Effector CD8-positive, alpha-beta T cell (primary cell): Measurements from ENCODE around the gene CRABP2.

ENCODE experiments used
- DNase-seq: peaks from one replicate; lab custom pipeline; 2025; lab: John Stamatoyannopoulos, UW
- total RNA-seq, 4 experiments: gene quantifications; one replicate each; lab custom pipeline; 2026; lab: John Stamatoyannopoulos, UW

Gene CRABP2
- 0.29 to 1.3 (median 0.86) reads per million in 4 experiments for total RNA-seq

DNA sequence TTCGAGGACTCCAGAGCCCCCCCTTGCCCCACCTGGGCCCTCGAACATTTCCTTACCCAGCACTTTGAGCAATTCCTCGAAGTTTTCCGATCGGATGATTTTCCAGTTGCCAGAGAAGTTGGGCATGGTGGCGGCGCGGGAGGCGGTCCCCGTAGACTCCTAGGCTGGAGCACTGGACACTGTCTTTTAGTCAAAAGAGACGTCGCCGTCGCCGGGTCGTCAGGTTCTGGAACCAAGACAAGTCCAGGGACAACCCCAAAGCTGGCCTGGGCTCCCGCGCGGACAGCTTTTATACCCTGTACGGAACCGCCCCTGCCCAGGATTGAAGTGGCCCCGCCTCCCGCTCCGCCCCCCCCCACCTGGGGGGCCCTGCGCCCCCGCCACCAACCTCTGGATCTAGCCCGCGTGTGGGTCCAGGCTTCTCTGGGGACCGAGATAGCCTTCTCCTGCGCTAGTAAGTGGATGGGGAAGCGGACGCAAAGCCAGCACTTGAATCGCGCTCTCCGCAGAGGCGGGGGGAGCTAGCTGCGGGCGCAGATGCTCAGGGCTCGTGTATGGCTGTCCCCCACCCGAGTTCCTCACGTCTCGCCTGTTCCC lies at the start of gene CRABP2:
TSS of gene CRABP2 (minus strand) at position 263 of the 597 bp plus-strand sequence. CDS start at position 126, 137 bp downstream.
- DNase-seq: peak; percentile 37

DNA sequence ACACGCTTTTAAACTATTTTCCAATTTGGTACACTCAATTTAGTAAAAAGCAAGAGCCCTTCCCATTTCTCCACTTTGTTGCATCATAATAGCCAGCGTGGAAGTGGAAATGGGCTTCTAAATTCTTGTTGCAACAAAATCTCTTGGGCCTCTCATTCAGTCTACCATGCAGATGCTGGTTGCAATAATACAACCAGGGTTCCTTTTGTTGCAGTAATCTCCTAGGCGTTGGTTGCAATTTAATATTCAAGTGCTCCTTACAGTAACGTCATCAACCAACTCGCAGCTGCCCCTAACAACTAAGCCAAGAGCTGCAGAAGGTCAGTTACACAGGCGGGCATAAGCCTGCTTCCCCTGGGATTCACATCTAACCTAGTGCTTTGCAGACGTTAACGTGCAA lies 48.8 kb upstream of the CRABP2 start:
- no peak for DNase-seq

DNA sequence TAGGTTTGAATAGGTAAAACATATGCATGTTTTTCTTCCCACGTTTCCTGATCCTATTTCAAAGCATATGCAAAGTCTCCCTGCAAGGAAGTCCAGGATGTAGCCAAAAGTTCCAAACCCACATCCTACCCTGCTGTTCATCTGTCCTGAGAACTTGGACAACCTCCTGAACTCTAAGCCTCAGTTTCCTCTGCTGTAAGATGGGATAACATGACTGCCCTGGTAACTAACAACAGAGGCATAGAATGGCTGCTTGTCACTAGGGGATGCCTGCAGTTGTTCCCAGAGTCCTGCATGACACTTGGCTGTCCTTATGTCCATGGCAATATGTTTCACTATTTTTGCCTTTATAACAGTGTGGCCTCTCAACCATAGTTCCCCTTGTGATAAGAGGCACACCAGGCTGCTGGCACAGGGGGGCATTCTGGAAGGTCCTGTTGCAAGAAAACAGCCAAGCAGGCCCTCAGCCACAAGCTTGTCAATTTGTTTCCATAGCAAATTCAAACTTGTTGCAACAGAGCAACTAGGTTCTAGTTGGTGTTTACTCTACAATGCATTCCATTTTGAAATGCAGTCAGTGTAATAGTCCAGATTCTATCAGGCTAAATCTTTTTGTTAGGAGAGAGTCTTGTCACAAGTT lies 47.6 kb upstream of the CRABP2 start:
- DNase-seq: no peak

DNA sequence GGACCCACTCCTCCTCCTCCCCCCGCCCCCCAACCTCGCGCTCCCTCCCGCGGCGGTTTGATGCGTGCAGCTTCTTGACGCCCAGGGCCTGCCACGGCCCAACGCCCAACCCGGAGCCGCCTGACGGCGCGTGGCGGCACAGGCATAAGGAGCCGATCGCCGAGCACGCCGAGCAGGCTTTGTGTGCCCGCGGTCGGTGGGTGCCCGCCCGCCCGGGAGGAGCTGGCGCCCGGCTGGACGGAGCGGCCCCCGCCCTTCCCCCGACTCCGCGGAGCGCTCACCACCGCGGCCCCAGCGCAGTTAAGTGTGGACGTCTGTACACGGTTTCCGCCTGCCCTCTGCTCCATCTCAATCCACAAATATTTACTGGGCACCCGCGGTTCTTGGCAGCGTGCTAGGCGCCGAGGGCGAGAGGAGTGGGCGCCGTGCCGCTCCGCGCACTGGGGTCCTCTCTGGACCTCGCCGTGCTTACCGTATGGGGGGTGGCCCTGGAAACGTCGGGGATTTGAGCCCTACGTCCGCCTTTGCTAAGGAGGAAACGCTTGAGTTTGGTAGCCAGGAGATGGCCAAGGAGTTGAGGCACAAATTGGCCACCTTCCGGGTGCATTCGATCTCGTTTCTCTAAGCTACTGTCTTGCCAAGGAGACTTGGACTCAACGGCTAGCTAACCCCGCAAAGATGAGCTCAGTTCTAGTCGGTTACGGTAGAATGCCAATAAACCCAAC lies 46.5 kb upstream of the CRABP2 start:
- DNase-seq: peak; percentile 95

DNA sequence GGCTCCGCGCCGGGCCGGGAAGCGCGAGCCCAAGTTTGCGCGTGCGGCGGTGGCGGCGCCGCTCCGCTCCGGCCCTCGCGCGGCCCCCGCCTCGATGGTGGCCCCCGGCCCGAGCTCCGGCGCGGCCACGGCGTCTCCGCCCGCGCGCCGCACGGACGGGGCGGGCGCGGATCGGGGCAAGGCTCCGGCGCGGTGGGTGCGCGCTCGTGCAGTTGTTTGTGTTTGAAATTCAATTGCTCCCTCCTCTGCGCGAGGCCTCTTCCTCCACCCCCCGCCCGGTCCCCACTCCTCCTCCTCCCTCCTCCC lies 46.0 kb upstream of the CRABP2 start, which contains the start of gene HDGF:
TSS of gene HDGF (minus strand) at position 225 of the 306 bp plus-strand sequence. CDS start 246 bp downstream, outside the sequence.
- no peak for DNase-seq

DNA sequence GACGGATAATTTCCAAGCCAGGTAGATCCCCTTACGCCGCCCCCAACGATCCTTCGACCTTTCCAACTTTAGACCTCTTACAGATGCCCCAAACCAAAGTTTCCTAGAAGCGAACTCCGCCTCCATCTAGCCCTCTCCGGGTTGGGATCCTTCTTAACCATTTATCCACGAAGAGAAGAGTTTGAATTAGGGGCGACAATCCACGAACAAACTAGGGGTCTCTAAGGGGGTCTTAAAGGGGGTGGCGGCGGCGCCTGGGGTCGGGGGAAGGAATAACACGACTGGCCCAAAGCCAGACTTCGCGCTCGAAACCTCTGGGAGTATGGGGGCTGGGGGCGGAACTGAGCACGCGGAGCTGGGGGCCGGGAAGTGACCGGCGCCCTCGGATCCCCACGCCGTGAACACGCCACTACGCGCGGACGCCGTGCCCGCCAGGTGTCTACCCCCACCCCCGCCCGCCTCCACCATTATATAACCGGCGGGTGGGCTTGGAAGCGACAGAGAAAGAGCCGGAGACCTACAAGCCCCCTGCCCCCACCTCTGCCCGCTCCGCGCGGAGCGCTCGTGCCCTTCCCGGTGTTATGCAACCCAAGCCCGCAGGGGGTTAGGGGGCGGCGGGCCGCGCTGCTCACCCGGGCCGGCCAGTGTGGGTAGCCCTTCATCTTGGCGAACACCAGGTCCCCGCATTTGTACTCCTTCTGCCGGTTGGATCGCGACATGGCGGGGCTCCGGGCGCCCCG lies 45.5 kb upstream of the CRABP2 start:
- DNase-seq: peak; percentile 16

DNA sequence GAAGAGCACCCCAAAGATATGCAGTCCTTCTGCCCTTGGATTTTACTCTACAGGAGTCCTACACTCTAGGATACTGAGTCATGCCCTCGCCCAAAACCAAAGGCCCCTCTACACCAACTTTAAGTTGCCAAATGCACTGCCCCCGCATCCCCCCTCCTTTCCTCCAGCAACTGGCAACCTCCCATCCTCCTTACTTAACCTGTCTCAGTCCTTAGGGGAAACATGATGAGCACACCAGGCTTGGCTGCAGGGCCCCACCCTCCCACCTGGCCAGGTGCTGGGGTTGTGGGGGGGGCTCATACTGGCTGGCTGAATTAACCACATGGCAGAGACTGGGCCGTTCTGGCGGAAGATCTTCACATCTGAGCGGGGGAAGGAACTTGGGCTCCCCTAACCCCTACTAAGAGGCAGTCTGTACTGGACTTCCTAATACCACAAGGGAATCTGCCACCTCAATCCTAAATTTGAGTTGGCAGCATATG lies 44.8 kb upstream of the CRABP2 start:
- DNase-seq: no peak

DNA sequence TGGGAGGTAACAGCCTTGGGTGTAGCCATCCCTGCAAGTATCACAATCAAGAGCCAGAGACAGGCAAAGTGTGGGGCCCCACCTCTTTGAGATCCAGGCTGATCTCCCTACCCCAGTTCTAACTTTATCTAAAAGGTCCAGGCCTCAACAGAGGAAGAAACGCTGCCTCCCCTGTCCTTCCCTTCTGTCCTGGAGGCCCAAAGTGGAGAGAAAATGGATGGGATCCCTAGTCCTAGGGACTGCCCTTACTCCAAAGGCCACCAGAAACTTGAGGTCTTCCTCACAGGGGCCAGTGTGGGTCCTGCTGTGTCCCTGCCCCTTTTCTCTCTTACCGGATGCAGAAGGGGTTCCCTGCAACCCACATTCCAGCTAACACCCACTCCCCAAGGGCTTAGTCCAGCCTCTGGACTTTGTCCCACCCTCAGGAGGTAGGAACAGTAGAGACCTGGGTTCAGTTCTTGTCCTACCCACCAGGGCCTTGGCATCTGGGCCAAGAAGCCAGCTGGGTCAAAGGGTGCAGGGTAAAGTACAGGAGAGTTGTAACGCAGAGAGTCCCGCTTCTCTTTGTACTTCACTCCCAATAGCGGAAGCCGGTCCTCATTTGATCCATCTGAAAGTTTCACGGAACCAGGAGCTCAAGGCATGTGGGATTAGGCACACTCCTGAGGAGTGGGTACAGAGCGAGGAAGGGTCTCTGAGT lies 44.2 kb upstream of the CRABP2 start:
- no peak for DNase-seq

DNA sequence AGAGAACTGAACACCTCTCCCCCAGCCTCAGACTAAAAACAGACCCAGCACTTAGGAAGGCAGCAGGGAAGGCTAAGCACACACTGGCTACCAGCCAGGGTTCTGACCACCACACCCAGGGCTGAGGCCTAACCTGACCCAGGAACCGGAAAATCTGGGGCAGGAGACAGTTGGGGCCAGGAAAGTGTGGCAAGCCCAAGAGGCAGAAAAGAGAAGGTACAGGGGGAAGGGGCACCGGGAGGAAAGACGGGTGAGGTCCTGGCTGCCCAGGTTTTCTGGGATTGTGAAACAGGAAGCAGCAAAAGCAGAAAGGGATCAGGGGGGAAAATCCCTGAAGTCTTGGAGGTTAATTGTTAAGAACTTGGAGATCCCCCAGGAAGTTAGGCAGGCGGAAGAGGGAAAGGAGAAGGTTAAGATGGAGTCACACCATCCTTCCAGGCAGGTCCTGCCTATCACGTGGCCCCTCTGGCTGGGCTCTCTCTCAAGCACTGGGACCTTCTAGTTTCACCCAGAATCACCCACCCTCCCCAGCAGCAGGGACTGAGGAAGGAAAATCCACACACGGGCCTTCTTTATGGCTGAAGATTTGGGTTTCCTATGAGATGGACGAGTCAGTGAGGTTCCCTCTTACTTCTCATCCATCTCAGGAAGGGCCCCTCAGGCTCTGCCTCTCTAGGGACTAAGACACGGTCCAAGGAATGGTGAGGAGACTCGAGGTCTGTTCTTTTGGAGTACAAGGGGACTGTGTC lies 43.5 kb upstream of the CRABP2 start:
- no peak for DNase-seq

DNA sequence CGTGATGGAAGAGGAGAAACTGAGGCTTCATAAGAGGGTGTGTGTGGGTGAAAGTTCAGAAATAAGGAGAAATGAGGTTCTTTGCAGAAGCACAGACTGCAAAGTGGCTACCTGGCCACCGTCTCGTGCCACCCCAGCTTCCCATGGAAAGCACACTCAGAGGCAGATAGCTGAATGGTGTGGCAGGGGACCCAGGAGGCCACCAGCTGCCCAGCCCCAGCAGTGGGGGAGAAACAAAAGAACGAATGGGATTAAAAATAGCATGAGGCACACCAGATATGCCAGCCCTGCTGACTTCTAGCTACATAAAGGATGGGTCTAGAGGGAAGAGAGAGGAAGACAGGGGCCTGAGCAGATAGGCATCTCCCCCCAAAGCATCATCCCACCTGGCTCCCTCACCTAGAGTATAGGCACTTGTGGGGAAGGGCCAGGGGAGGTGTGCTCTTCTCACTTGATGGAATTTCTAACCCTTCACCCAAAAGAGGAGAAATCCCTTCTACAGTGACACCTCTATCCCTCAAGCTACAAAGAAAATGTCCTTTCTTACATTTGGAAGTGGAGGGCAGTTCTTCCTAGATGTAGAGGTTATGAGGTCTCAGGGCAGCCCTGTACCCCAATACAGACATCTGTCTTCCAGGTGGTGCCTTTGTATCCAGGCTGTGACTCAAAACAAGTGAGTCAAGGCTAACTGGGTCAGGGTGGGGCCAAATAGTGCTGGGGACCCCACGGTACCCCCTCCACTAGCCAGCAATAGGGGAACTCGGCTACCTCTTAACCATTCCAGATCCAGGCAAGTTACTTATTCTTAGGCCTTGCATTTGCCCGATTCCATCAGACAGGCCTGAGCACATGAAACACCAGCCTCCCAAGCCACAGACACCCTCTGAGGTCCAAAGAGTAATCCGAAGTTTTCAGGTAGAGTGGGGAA lies 42.6 kb upstream of the CRABP2 start:
- DNase-seq: no peak

DNA sequence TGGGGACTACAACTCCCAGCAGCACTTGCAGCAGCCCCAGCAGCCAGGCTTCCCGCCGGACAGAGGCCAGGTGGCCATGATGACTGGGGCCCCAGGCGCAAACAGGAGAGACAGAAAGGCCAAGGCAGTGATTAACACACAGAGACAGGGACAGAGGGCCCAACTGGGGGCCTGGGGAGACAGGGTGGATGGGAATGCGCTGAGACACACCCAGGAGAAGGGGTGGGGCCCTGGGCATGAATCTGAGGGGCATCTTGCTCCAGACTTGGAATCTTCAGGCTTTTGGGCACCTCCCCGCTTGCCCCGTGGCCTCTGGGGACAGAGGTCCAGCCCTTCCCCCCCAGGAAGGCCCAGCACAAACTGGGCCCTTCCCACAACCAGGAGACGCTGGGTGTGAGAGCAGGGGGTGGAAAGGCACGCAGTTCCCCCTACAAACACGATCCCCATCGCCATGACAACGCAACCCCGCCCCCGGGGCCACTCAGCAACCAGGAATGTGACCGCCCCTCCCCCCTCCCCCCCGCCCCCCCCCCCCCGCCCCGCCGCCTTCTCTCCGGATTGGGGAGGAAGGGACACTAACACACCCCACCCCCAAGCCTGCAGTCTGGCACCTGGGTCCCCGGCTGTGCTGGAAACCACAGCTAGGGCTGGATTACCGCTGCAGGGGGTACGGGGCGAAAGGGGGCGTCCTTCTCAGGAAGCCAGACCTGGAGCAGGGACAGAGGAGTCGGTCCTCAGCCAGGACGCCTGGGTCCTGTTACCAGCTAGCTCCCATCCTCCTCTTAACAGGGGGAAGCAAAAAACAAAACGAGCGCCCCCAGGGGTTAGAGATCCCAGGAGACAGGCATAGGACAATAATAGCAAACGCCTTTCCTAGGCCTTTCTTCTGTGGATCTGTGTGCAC lies 41.6 kb upstream of the CRABP2 start:
- peak; percentile 54 for DNase-seq

DNA sequence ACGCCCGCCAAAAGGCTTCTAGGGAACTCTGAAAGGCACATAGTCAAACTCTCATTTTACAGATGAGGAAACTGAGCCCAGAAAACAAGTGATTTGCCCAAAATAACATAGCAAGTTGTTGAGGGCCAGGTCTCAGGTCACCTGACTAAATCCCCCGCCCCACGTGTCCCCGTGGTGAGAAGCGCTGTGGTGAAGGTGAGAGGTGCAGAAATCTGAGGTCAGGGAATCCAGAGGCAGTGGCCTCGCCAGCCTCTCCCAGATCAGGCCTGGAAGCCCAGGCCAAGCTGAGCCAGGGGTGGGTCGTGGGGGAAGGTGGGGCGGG lies 41.0 kb upstream of the CRABP2 start:
- no peak for DNase-seq

DNA sequence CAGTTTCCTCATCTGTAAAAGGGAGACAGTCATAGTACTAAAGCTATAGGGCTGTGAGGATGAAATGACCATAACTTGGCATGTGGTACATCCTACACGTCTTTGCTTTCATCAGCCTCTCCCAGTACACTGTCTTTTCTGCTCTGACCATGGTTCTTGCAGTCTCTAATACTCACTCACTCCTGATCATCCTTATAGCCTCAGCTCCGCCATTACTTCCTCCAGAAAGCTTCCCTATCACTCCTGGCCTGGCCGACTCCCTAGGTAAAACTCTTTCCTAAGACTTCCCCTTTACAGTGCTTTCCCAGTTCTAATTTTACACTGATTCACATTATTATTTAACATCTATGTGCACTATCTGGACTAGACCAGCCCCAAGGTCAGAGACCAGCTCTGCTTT lies 40.5 kb upstream of the CRABP2 start:
- DNase-seq: no peak

DNA sequence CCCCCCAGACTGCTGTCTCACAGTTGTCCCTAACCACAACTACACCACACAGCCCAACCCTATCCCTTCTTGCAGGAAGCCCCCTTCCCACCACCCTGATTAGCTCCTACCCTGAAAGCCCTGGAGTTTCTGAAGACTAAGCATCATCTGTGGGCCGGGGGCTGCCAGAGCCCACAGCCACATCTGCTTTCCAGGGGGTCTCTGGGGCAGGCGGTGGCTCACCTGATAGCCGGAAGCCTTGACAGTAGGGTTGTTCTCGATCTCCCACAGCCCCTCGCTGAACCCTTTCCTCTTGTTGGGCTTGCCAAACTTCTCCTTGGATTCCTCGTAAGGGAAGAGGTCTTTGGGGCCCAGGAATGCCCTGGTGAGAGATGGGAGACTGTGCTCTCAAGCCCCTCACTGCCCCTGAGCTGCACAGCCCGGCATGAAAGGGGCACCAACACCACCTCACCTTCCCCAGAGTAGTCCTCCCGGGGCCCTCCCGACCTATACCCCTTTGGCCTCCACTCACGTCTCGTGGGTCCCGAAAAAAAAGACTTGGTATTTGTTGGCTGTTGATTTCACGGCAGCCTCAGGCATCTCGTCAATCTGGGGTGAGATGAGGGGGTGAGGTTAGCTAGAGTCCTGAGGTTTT lies 39.5 kb upstream of the CRABP2 start:
- no peak for DNase-seq

DNA sequence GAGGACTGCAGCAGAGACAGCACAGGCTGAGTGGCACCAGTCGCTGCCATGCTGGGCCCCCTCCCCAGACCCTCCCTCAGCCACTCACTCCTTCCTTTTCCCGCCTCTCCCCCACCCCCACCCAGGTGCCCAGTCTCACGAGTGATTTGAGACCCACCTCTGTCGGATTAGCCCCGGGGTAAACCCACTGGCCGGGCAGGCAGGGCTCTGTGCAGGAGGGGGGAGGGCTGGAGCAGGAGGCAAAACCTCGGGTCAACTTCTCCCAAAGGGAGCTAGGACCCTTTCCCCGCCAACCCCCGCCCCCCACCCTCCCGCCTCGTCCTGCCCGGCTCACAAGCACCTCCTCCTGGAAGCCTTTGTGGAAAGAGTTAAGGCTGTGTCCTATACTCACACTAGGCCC lies 39.0 kb upstream of the CRABP2 start:
- no peak for DNase-seq

DNA sequence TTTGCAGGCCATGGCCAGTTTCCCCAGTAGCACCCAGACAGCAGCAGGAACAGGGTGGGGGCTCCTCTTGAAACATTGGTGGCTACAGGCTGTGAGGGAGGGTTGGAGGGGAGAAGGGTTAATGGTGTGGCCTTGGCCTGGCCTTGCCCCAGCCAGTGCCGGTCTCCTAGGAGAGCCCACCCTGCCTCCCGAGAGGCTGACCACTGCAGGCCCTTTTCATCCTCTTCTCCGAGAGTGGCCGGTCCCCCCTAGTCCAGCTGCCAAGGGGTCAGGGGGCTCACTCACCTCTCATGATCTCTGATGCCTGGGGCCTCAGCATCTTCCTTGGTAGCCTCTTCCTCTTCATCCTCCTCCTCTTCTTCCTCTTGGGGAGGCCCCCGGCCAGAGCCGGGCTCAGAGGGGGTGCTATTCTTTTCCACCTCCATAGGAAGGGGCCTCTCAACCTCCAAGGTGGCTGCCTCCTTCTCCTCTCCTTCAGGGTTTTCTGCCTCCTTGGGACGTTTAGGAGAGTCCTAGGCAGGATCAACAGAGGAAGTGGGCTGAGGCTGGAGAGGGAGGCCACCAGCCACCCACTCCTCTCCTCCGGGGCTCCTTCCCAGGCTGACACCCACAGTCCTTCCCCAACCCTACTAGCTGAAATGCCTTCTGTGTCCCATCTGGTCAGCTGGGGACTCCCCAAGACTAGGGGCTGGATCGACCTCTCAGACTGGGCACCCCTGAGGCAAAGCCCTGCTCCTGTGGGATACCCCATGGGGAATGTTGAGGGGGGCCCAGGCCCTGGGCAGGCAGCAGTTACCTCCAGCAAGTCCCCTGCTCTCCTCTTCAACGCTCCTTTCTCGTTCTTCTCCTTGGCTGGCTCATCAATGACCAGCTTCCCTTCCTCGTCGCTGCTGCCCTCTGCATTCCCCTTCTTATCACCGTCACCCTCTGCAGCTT lies 38.3 kb upstream of the CRABP2 start:
- DNase-seq: no peak

DNA sequence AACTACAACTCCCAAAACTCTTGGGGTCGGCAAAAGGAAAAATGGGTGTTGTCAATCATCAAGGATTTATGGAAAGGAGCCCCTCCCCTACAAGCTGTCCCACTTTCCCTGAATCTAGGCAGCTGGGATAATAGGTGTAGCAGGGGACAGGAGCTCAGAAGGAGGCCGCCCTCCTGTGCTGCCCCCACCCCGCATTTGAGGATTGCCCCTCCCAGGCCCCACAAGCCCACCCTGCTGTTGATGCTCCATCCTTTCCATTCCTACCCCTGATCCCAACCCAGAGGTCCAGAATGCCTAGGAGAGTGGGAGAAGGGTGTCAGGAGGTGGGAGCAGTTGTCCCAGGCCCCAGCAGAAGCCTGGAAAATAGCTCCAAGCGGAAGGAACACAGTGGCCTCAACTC lies 37.4 kb upstream of the CRABP2 start:
- DNase-seq: no peak
